SK-N-SH (cell line): ENCODE data around the gene TLR2.

ENCODE experiments used
- CTCF ChIP-seq: fragments of 200-600 bp; sonication (generic); IDR thresholded peaks from 2 replicates; pipeline ENCODE4 v1.6.1; 2017; ENCODE audit warnings: antibody characterized with exemption, mild to moderate bottlenecking, moderate library complexity
- EP300 ChIP-seq, 2 experiments: IDR thresholded peaks; 2 replicates each; pipeline versions ENCODE4 v1.4.0 to v1.6.1; 2012; ENCODE audit warnings: borderline replicate concordance in 1 of 2, low read depth in 1 of 2, low read length in 1 of 2
- GATA2 ChIP-seq: sonication (generic); formaldehyde crosslinking; IDR thresholded peaks from 2 replicates; pipeline ENCODE4 v1.5.0; 2020; ENCODE audit warnings: mild to moderate bottlenecking, missing genetic modification reagents
- NRF1 ChIP-seq: IDR thresholded peaks from 2 replicates; pipeline ENCODE4 v1.6.1; 2012; ENCODE audit warnings: low read depth, mild to moderate bottlenecking, low read length
- RAD21 ChIP-seq: IDR thresholded peaks from 2 replicates; pipeline ENCODE4 v1.6.1; 2012; ENCODE audit warnings: mild to moderate bottlenecking, low read length
- RFX5 ChIP-seq: IDR thresholded peaks from 2 replicates; pipeline ENCODE4 v1.6.1; 2012; ENCODE audit warnings: mild to moderate bottlenecking, improper control_type of control experiment, low read length
- TAF1 ChIP-seq: IDR thresholded peaks from 2 replicates; pipeline ENCODE4 v1.6.1; 2012; ENCODE audit warnings: low read depth, mild to moderate bottlenecking, low read length, moderate library complexity, borderline replicate concordance
- TF ChIP-seq, protein P1 (sequence below): IDR thresholded peaks from 2 replicates; pipeline ENCODE4 v1.4.0; 2012; ENCODE audit warnings: low read depth, borderline replicate concordance
- TF ChIP-seq, protein P2 (sequence below): IDR thresholded peaks from 2 replicates; pipeline ENCODE4; 2012

DNA sequence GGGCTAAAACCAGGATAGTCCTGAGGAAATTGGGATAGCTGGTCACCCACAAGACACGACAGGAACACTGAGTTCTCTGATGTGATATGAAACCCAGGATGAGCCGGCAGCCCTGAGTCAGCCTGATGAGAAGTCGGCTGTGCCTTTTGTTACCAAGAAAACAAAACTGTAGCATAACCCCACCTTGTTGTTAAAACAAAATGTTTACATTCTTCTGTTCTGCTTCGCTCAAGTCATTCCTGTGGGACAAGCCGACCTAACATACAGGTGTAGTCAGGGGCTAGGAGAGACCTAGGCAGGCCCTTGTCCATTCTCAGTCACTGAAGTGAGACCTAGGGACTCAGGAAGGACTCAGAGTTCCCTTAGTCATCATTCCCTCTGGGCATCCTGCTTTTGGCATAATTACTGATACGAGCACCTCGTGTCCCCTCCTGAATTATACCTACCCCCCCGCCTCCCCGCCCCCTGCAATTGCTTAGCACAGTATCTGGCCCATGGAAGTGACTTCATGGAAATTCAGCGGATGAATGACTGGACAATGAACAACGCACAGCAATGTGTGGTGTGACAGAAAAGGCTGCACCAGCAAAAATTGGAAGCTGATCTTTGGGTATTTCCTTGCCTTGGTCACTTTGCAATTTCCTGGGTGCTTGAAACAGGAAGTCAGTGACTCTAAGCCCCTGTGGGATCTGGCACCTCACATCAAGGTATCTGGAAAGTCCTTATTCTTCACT is 31.9 kb upstream of the TLR2 start:
- TF ChIP-seq CTCF, result no peak
- no peak for TF ChIP-seq GATA2 (CRISPR knock-in tag)
- TF ChIP-seq RAD21, result no peak
- TF ChIP-seq RFX5, result no peak
- TF ChIP-seq, protein P1, sequence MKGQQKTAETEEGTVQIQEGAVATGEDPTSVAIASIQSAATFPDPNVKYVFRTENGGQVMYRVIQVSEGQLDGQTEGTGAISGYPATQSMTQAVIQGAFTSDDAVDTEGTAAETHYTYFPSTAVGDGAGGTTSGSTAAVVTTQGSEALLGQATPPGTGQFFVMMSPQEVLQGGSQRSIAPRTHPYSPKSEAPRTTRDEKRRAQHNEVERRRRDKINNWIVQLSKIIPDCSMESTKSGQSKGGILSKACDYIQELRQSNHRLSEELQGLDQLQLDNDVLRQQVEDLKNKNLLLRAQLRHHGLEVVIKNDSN, result no peak
- no peak for TF ChIP-seq TAF1
- TF ChIP-seq EP300 (IDR thresholded peaks at IDR 0.05; ENCODE audit: borderline replicate concordance in 1 of 2, low read depth in 1 of 2, low read length in 1 of 2), result no peak
- no peak for TF ChIP-seq NRF1
- TF ChIP-seq, protein P2, sequence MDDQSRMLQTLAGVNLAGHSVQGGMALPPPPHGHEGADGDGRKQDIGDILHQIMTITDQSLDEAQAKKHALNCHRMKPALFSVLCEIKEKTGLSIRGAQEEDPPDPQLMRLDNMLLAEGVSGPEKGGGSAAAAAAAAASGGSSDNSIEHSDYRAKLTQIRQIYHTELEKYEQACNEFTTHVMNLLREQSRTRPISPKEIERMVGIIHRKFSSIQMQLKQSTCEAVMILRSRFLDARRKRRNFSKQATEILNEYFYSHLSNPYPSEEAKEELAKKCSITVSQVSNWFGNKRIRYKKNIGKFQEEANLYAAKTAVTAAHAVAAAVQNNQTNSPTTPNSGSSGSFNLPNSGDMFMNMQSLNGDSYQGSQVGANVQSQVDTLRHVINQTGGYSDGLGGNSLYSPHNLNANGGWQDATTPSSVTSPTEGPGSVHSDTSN, result no peak
